GM23338 (cell line): ENCODE measurements around the gene STRBP. TPM values are rescaled to one million over a fixed set of nuclear protein-coding genes. Genes with fewer than 3 reads are reported as not detected.

Experiments
- ATAC-seq: fragments of 200-7000 bp; cut with Tn5 transposase; 3 replicates; pipeline ENCODE4 v1.9.1; 2020
- DNase-seq: peaks from one replicate; pipeline ENCODE4 v3.0.0-alpha.2; 2015; ENCODE audit warnings: low spot score
- H2AFZ ChIP-seq: fragments of 200-600 bp; sonication (generic); 2 replicates; pipeline ENCODE4 v1.8.0; 2016; ENCODE audit warnings: antibody characterized with exemption, mild to moderate bottlenecking, moderate library complexity
- H3F3A ChIP-seq: fragments of 200-600 bp; sonication (generic); replicated peaks from 2 replicates; pipeline ENCODE4 v1.8.0; 2017; ENCODE audit warnings: antibody characterized with exemption, mixed run types, low read depth
- H3K27ac ChIP-seq: fragments of 200-600 bp; sonication (generic); 2 replicates; pipeline ENCODE4 v1.6.1; 2016; ENCODE audit warnings: low read depth
- H3K27me3 ChIP-seq: fragments of 200-600 bp; sonication (generic); 2 replicates; pipeline ENCODE4 v1.8.0; 2016; ENCODE audit warnings: mild to moderate bottlenecking, mixed run types, moderate library complexity; ENCODE audit not compliant: insufficient read depth
- H3K36me3 ChIP-seq: fragments of 200-600 bp; sonication (generic); 2 replicates; pipeline ENCODE4 v1.8.0; 2016; ENCODE audit warnings: mild to moderate bottlenecking; ENCODE audit not compliant: insufficient read depth
- H3K4me1 ChIP-seq: fragments of 200-600 bp; sonication (generic); 2 replicates; pipeline ENCODE4 v1.8.0; 2016; ENCODE audit warnings: mild to moderate bottlenecking, moderate library complexity; ENCODE audit not compliant: insufficient read depth
- H3K4me2 ChIP-seq: fragments of 200-600 bp; sonication (generic); 2 replicates; pipeline ENCODE4 v1.7.1; 2017; ENCODE audit warnings: mixed run types
- H3K4me3 ChIP-seq: fragments of 200-600 bp; sonication (generic); 2 replicates; pipeline ENCODE4 v1.6.1; 2016; ENCODE audit warnings: mixed run types
- H3K79me2 ChIP-seq: fragments of 200-600 bp; sonication (generic); replicated peaks from 2 replicates; pipeline ENCODE4 v1.8.0; 2017; ENCODE audit warnings: mild to moderate bottlenecking; ENCODE audit not compliant: insufficient read depth
- H3K9me2 ChIP-seq: fragments of 200-600 bp; sonication (generic); 2 replicates; pipeline ENCODE4 v1.8.0; 2017; ENCODE audit not compliant: insufficient read depth
- H4K20me1 ChIP-seq: fragments of 200-600 bp; sonication (generic); replicated peaks from 2 replicates; pipeline ENCODE4 v1.8.0; 2017; ENCODE audit warnings: mild to moderate bottlenecking; ENCODE audit not compliant: insufficient read depth
- H3K27ac Mint-ChIP-seq: 2 replicates; pipeline ENCODE4 v1.8.0; 2020; ENCODE audit warnings: inconsistent platforms, mild to moderate bottlenecking, moderate library complexity, mixed read lengths
- H3K27me3 Mint-ChIP-seq: 3 replicates; pipeline ENCODE4 v1.8.0; 2022; ENCODE audit warnings: low read depth, mild to moderate bottlenecking, moderate library complexity, mixed read lengths, inconsistent platforms; ENCODE audit not compliant: insufficient read depth, poor library complexity
- H3K36me3 Mint-ChIP-seq: 3 replicates; pipeline ENCODE4 v1.8.0; 2021; ENCODE audit warnings: low read depth, mild to moderate bottlenecking, inconsistent platforms, moderate library complexity, mixed read lengths
- H3K4me1 Mint-ChIP-seq: 3 replicates; pipeline ENCODE4 v1.8.0; 2020; ENCODE audit warnings: mild to moderate bottlenecking, inconsistent platforms, mixed read lengths
- H3K4me3 Mint-ChIP-seq: 3 replicates; pipeline ENCODE4 v1.8.0; 2021; ENCODE audit warnings: moderate library complexity, mild to moderate bottlenecking, inconsistent platforms, mixed read lengths
- H3K9me3 Mint-ChIP-seq: 3 replicates; pipeline ENCODE4 v1.8.0; 2020; ENCODE audit warnings: moderate library complexity, mild to moderate bottlenecking, inconsistent platforms, mixed read lengths
- CREB1 ChIP-seq: fragments of 250-450 bp; sonication (Bioruptor Pico); IDR thresholded peaks from 2 replicates; pipeline ENCODE4 v1.5.0; 2020; ENCODE audit warnings: low read depth, mild to moderate bottlenecking, moderate library complexity
- EZH2phosphoT487 ChIP-seq: fragments of 200-600 bp; sonication (generic); IDR thresholded peaks from one replicate; pipeline ENCODE4 v1.8.1; 2018; ENCODE audit warnings: antibody characterized with exemption; ENCODE audit not compliant: unreplicated experiment
- JUNB ChIP-seq: IDR thresholded peaks from one replicate; pipeline ENCODE4 v1.6.1; 2016; ENCODE audit warnings: antibody characterized with exemption; ENCODE audit not compliant: unreplicated experiment
- NANOG ChIP-seq: IDR thresholded peaks from 2 replicates; pipeline ENCODE4 v1.6.1; 2016; ENCODE audit warnings: antibody characterized with exemption, borderline replicate concordance
- POLR2AphosphoS5 ChIP-seq: IDR thresholded peaks from 2 replicates; pipeline ENCODE4 v1.6.1; 2016; ENCODE audit warnings: antibody characterized with exemption, low read depth
- STAT1 ChIP-seq: IDR thresholded peaks from one replicate; pipeline ENCODE4 v1.6.1; 2016; ENCODE audit warnings: antibody characterized with exemption; ENCODE audit not compliant: unreplicated experiment
- ZNF114 ChIP-seq: fragments of 250-450 bp; sonication (Bioruptor Pico); IDR thresholded peaks from 2 replicates; pipeline ENCODE4 v1.5.0; 2020; ENCODE audit warnings: mild to moderate bottlenecking, moderate library complexity
- ZNF331 ChIP-seq: fragments of 250-450 bp; sonication (Bioruptor Pico); IDR thresholded peaks from 2 replicates; pipeline ENCODE4 v1.5.0; 2020; ENCODE audit warnings: low read depth, mild to moderate bottlenecking, moderate library complexity
- polyA plus RNA-seq: library from polyadenylated mRNA; unstranded; fragments of >200 nt; fragmentation: Nextera tagmentation; extraction: Ambion mirVana; gene quantifications from 2 replicates; pipeline ENCODE4 v1.2.1, GENCODE V29; 2016
- total RNA-seq: library from RNA; depleted of rRNA; stranded (reverse); fragments of >200 nt; shearing (Covaris generic); gene quantifications from 2 replicates; pipeline ENCODE4 v1.2.3, GENCODE V29; 2014
- TF ChIP-seq, protein P1 (sequence below): IDR thresholded peaks from 2 replicates; pipeline ENCODE4 v1.6.1; 2016; ENCODE audit warnings: antibody characterized with exemption
- TF ChIP-seq, protein P2 (sequence below): fragments of 250-450 bp; sonication (Bioruptor Pico); IDR thresholded peaks from 2 replicates; pipeline ENCODE4 v1.5.0; 2020; ENCODE audit warnings: mild to moderate bottlenecking, moderate library complexity
- TF ChIP-seq, protein P3 (sequence below): IDR thresholded peaks from one replicate; pipeline ENCODE4 v1.6.1; 2018; ENCODE audit warnings: antibody characterized with exemption; ENCODE audit not compliant: unreplicated experiment

STRBP gene
- total and polyA plus RNA-seq, 2 experiments from 2014 or later, result 80.5 to 116 TPM

DNA sequence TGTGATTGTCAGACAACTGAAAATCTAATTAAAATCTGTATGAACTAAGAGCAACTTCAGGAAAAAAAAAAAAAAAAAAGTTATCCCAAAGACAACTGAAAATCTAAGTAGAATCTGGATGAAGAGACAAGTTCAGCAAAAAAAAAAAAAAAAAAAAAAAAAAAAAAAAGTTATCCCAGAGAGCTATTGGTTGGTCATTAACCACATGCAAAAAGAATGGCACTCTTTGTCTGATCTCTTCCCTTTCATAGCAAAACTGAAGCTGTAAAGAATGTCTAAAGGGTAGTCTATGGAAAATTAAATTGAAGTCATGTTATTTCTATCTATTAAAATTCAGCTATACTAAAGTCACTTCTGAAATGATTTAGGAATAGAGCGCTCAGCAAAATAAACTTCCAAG lies 32.9 kb downstream of the STRBP start:
- peaks cover 22% of the 10 kb centered on the region for H3K4me1 ChIP-seq
- peaks cover 93% of the 10 kb centered on the region for H3K79me2 ChIP-seq
- Mint-ChIP-seq H3K27ac (no peak overlapping the region), H3K27me3 (peaks cover 5% of the 10 kb centered on the region), H3K4me3 (no peak overlapping the region), H3K4me1 (peaks cover 38% of the 10 kb centered on the region), H3K36me3 (peaks cover 5% of the 10 kb centered on the region; the same call in 2 of the 3 replicates), H3K9me3 (no peaks in the 10 kb centered on the region)
- H3K27ac ChIP-seq, result no peak overlapping the region
- no peaks in the 10 kb centered on the region for H3K9me2 ChIP-seq
- H3K4me2 ChIP-seq, result no peak overlapping the region
- peaks cover 42% of the 10 kb centered on the region for H4K20me1 ChIP-seq
- ATAC-seq (no peak), DNase-seq (no peak)
- no peak overlapping the region for H3K4me3 ChIP-seq
- H3K27me3 ChIP-seq, result no peaks in the 10 kb centered on the region
- no peaks in the 10 kb centered on the region for H3K36me3 ChIP-seq
- H3F3A ChIP-seq, result no peaks in the 10 kb centered on the region
- no peak overlapping the region for H2AFZ ChIP-seq
- TF ChIP-seq CREB1 (CRISPR knock-in tag), result no peak

DNA sequence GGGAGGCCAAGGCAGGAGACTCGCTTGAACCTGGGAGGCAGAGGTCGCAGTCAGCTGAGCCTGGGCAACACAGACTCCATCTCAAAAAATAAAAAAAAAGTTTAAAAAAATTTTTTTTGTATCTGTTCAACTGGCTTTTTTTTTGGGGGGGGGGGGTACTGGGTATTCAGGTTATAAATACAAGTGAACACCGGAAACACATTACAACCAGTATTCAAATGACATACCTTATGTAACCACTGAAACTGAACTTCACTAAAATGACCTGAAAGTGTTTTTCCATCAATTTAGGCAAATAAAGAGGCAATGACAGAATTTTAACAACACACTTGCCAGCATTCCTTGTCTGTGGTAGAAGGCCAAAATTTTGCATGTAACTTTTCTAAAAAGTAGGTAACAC lies 33.5 kb downstream of the STRBP start:
- peaks cover 5% of the 10 kb centered on the region; the same call in 2 of the 3 replicates for H3K36me3 Mint-ChIP-seq
- no peak overlapping the region for H3K27ac ChIP-seq
- H3K4me3 ChIP-seq, result no peak overlapping the region
- peaks cover 5% of the 10 kb centered on the region for H3K27me3 Mint-ChIP-seq
- peaks cover 41% of the 10 kb centered on the region for H4K20me1 ChIP-seq
- no peak overlapping the region for H3K27ac Mint-ChIP-seq
- no peak overlapping the region for H3K4me2 ChIP-seq
- no peak overlapping the region for H3K4me3 Mint-ChIP-seq
- DNase-seq, result no peak
- no peaks in the 10 kb centered on the region for H3K27me3 ChIP-seq
- no peaks in the 10 kb centered on the region for H3F3A ChIP-seq
- peaks cover 22% of the 10 kb centered on the region for H3K4me1 ChIP-seq
- no peaks in the 10 kb centered on the region for H3K9me3 Mint-ChIP-seq
- no peak overlapping the region for H2AFZ ChIP-seq
- no peaks in the 10 kb centered on the region for H3K9me2 ChIP-seq
- no peak for ATAC-seq
- H3K36me3 ChIP-seq, result no peaks in the 10 kb centered on the region
- peaks cover 93% of the 10 kb centered on the region for H3K79me2 ChIP-seq
- peaks cover 36% of the 10 kb centered on the region for H3K4me1 Mint-ChIP-seq
- TF ChIP-seq ZNF114 (no peak), CREB1 (CRISPR knock-in tag) (no peak), POLR2AphosphoS5 (no peak), NANOG (no peak), STAT1 (no peak), JUNB (no peak), ZNF331 (CRISPR knock-in tag) (no peak), EZH2phosphoT487 (no peak)
- TF ChIP-seq, protein P1, sequence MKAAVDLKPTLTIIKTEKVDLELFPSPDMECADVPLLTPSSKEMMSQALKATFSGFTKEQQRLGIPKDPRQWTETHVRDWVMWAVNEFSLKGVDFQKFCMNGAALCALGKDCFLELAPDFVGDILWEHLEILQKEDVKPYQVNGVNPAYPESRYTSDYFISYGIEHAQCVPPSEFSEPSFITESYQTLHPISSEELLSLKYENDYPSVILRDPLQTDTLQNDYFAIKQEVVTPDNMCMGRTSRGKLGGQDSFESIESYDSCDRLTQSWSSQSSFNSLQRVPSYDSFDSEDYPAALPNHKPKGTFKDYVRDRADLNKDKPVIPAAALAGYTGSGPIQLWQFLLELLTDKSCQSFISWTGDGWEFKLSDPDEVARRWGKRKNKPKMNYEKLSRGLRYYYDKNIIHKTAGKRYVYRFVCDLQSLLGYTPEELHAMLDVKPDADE, result no peak
- TF ChIP-seq, protein P2, sequence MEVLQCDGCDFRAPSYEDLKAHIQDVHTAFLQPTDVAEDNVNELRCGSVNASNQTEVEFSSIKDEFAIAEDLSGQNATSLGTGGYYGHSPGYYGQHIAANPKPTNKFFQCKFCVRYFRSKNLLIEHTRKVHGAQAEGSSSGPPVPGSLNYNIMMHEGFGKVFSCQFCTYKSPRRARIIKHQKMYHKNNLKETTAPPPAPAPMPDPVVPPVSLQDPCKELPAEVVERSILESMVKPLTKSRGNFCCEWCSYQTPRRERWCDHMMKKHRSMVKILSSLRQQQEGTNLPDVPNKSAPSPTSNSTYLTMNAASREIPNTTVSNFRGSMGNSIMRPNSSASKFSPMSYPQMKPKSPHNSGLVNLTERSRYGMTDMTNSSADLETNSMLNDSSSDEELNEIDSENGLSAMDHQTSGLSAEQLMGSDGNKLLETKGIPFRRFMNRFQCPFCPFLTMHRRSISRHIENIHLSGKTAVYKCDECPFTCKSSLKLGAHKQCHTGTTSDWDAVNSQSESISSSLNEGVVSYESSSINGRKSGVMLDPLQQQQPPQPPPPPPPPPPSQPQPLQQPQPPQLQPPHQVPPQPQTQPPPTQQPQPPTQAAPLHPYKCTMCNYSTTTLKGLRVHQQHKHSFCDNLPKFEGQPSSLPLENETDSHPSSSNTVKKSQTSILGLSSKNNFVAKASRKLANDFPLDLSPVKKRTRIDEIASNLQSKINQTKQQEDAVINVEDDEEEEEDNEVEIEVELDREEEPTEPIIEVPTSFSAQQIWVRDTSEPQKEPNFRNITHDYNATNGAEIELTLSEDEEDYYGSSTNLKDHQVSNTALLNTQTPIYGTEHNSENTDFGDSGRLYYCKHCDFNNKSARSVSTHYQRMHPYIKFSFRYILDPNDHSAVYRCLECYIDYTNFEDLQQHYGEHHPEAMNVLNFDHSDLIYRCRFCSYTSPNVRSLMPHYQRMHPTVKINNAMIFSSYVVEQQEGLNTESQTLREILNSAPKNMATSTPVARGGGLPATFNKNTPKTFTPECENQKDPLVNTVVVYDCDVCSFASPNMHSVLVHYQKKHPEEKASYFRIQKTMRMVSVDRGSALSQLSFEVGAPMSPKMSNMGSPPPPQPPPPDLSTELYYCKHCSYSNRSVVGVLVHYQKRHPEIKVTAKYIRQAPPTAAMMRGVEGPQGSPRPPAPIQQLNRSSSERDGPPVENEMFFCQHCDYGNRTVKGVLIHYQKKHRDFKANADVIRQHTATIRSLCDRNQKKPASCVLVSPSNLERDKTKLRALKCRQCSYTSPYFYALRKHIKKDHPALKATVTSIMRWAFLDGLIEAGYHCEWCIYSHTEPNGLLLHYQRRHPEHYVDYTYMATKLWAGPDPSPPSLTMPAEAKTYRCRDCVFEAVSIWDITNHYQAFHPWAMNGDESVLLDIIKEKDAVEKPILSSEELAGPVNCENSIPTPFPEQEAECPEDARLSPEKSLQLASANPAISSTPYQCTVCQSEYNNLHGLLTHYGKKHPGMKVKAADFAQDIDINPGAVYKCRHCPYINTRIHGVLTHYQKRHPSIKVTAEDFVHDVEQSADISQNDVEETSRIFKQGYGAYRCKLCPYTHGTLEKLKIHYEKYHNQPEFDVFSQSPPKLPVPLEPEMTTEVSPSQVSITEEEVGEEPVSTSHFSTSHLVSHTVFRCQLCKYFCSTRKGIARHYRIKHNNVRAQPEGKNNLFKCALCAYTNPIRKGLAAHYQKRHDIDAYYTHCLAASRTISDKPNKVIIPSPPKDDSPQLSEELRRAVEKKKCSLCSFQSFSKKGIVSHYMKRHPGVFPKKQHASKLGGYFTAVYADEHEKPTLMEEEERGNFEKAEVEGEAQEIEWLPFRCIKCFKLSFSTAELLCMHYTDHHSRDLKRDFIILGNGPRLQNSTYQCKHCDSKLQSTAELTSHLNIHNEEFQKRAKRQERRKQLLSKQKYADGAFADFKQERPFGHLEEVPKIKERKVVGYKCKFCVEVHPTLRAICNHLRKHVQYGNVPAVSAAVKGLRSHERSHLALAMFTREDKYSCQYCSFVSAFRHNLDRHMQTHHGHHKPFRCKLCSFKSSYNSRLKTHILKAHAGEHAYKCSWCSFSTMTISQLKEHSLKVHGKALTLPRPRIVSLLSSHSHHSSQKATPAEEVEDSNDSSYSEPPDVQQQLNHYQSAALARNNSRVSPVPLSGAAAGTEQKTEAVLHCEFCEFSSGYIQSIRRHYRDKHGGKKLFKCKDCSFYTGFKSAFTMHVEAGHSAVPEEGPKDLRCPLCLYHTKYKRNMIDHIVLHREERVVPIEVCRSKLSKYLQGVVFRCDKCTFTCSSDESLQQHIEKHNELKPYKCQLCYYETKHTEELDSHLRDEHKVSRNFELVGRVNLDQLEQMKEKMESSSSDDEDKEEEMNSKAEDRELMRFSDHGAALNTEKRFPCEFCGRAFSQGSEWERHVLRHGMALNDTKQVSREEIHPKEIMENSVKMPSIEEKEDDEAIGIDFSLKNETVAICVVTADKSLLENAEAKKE (CRISPR knock-in tag), result no peak
- TF ChIP-seq, protein P3, sequence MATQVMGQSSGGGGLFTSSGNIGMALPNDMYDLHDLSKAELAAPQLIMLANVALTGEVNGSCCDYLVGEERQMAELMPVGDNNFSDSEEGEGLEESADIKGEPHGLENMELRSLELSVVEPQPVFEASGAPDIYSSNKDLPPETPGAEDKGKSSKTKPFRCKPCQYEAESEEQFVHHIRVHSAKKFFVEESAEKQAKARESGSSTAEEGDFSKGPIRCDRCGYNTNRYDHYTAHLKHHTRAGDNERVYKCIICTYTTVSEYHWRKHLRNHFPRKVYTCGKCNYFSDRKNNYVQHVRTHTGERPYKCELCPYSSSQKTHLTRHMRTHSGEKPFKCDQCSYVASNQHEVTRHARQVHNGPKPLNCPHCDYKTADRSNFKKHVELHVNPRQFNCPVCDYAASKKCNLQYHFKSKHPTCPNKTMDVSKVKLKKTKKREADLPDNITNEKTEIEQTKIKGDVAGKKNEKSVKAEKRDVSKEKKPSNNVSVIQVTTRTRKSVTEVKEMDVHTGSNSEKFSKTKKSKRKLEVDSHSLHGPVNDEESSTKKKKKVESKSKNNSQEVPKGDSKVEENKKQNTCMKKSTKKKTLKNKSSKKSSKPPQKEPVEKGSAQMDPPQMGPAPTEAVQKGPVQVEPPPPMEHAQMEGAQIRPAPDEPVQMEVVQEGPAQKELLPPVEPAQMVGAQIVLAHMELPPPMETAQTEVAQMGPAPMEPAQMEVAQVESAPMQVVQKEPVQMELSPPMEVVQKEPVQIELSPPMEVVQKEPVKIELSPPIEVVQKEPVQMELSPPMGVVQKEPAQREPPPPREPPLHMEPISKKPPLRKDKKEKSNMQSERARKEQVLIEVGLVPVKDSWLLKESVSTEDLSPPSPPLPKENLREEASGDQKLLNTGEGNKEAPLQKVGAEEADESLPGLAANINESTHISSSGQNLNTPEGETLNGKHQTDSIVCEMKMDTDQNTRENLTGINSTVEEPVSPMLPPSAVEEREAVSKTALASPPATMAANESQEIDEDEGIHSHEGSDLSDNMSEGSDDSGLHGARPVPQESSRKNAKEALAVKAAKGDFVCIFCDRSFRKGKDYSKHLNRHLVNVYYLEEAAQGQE, result no peak
